ENCODE results near the gene ZNF689. TPM values are rescaled to one million over a fixed set of nuclear protein-coding genes. Genes with fewer than 3 reads are reported as not detected.

The ZNF689 gene
- polyA plus RNA-seq, 2 of the 4 experiments (the other 2 are of a cell fraction) = 6.8 to 7.4 TPM

GRCh38 chr16:30561089-30561816 is 48.9 kb downstream of the ZNF689 start:
- POLR2A ChIA-PET = interaction anchor here (1.4 kb wide), 1 partner anchor 116 kb away, joined by 6 read pairs; the partner anchor contains the start of gene SEPHS2
- ATAC-seq = no peak
- CTCF ChIA-PET = interaction anchor here (0.6 to 1.8 kb wide), 7 partner anchors 10 to 131 kb away, joined by 3 to 10 read pairs (median 3); partner anchors contain the start of genes DCTPP1 and ZNF688

GRCh38 chr16:30559690-30560089 is 50.5 kb downstream of the ZNF689 start:
- peaks cover 4% of the 10 kb centered on the region; the same call in 1 of the 3 replicates for H3K4me1 ChIP-seq
- FAIRE-seq = no peak
- POLR2A ChIA-PET = interaction anchor here (2.8 kb wide), 1 partner anchor 12 kb away, joined by 44 read pairs; the partner anchor contains the start of gene ZNF688

More at GRCh38 chr16:30561089-30561816, 48.9 kb downstream of the ZNF689 start:
- 66% methylated on average over 23 of the region's 46 CpGs for WGBS (ENCODE audit: missing lambda C conversion rate)
- Histone ChIP-seq H3K9me3 (no peaks in the 10 kb centered on the region), H3K4me2 (peak overlapping the region; percentile 75), H3K4me1 (peaks cover 4% of the 10 kb centered on the region; the same call in 1 of the 3 replicates), H3K4me3 (peak overlapping the region; percentile 45), H3K27ac (peak overlapping the region; percentile 73 to 75)
- DNase-seq (ENCODE audit: low read depth in 1 of 2, low spot score in 1 of 2) = no peak
- TF ChIP-seq, protein P1, sequence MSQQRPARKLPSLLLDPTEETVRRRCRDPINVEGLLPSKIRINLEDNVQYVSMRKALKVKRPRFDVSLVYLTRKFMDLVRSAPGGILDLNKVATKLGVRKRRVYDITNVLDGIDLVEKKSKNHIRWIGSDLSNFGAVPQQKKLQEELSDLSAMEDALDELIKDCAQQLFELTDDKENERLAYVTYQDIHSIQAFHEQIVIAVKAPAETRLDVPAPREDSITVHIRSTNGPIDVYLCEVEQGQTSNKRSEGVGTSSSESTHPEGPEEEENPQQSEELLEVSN (IDR thresholded peaks at IDR 0.05; ENCODE audit: borderline replicate concordance, low read depth) = peak; percentile 26; the same call in 1 of the 2 replicates
- TF ChIP-seq NR3C1 (IDR thresholded peaks at IDR 0.05) = no peak
- no peak for TF ChIP-seq TFCP2L1 (CRISPR knock-in tag; IDR thresholded peaks at IDR 0.05)
- peak; percentile 17; the same call in 1 of the 2 replicates for TF ChIP-seq MAX (IDR thresholded peaks at IDR 0.05)
- TF ChIP-seq SREBF2 (IDR thresholded peaks at IDR 0.05) = no peak
- no peak for TF ChIP-seq MYC (IDR thresholded peaks at IDR 0.05; ENCODE audit: borderline replicate concordance, low read length)
- no peak for FAIRE-seq

More at GRCh38 chr16:30559690-30560089, 50.5 kb downstream of the ZNF689 start:
- peak overlapping the region in 1 of 2 experiments; percentile 98; a peak in 3 of 6 replicates for H3K27ac ChIP-seq
- DNase-seq (ENCODE audit: low read depth in 1 of 2, low spot score in 1 of 2) (no peak), ATAC-seq (no peak)
- TF ChIP-seq RFX5 (IDR thresholded peaks at IDR 0.05) = no peak
- no peak for TF ChIP-seq NPAS2 (CRISPR knock-in tag; IDR thresholded peaks at IDR 0.05; ENCODE audit: borderline replicate concordance)
- TF ChIP-seq PBX3 (IDR thresholded peaks at IDR 0.05) = no peak
- no peak for TF ChIP-seq EHF (CRISPR knock-in tag; IDR thresholded peaks at IDR 0.05)
- TF ChIP-seq HES2 (IDR thresholded peaks at IDR 0.05) = no peak
- TF ChIP-seq TP53 (CRISPR knock-in tag; IDR thresholded peaks at IDR 0.05) = no peak
- no peak for TF ChIP-seq NFE2L2 (conservative IDR thresholded peaks at IDR 0.05; ENCODE audit: low read length)
- no peak for TF ChIP-seq NR3C1 (IDR thresholded peaks at IDR 0.05)
- no peak for TF ChIP-seq HOXB13 (CRISPR knock-in tag; IDR thresholded peaks at IDR 0.05; ENCODE audit: low read depth)
- no peak for TF ChIP-seq EP300 (IDR thresholded peaks at IDR 0.05)
- TF ChIP-seq CBX2 (IDR thresholded peaks at IDR 0.05; ENCODE audit: borderline replicate concordance, low read depth) = no peak
- TF ChIP-seq CHD4 (IDR thresholded peaks at IDR 0.05; ENCODE audit: borderline replicate concordance) = no peak
- no peak for TF ChIP-seq MAZ (IDR thresholded peaks at IDR 0.05; ENCODE audit: borderline replicate concordance, low read depth, low read length)
- TF ChIP-seq RARB (CRISPR knock-in tag; IDR thresholded peaks at IDR 0.05) = no peak
- TF ChIP-seq CTCF (IDR thresholded peaks at IDR 0.05) = no peak
- no peak for TF ChIP-seq POLR2AphosphoS2 (conservative IDR thresholded peaks at IDR 0.05; ENCODE audit: low read length)
- no peak for TF ChIP-seq TFCP2L1 (CRISPR knock-in tag; IDR thresholded peaks at IDR 0.05)
- TF ChIP-seq HDAC2 (IDR thresholded peaks at IDR 0.05) = no peak
- no peak for TF ChIP-seq HOXB5 (CRISPR knock-in tag; IDR thresholded peaks at IDR 0.05)
- 96% methylated on average over 6 of the region's 6 CpGs for WGBS (ENCODE audit: missing lambda C conversion rate)
- no peaks in the 10 kb centered on the region for H3K9me3 ChIP-seq
- no peak overlapping the region for H3K4me2 ChIP-seq
- H3K4me3 ChIP-seq = no peak overlapping the region
- CTCF ChIA-PET = interaction anchor here (1.6 to 1.7 kb wide), 2 partner anchors 72 to 130 kb away, joined by 5 to 7 read pairs; partner anchors contain the start of gene DCTPP1

Data from A549 (cell line).